ENCODE data around the gene ATG101.

The ATG101 gene

GRCh38 chr12:52032446-52032803 is 37.4 kb upstream of the ATG101 start:
- TF ChIP-seq CTCF (IDR thresholded peaks at IDR 0.05) = no peak
- peak; percentile 91 to 93 for DNase-seq
- no peaks in the 10 kb centered on the region for H3K27me3 ChIP-seq
- peaks cover 0 to 37% (median 29%) of the 10 kb centered on the region in 4 donors for H3K4me1 ChIP-seq
- H3K9me3 ChIP-seq = no peaks in the 10 kb centered on the region
- no peaks in the 10 kb centered on the region for H3K36me3 ChIP-seq
- peak overlapping the region; percentile 79 to 83 for H3K27ac ChIP-seq
- H3K4me3 ChIP-seq = peak overlapping the region; percentile 39 to 43
- intact Hi-C loops (cut with DNase I; ENCODE audit: low total_unique reads) = no loop called here

GRCh38 chr12:52032804-52033445 is 36.9 kb upstream of the ATG101 start:
- H3K9me3 ChIP-seq = no peaks in the 10 kb centered on the region
- H3K27ac ChIP-seq = peak overlapping the region; percentile 79 to 83
- H3K4me1 ChIP-seq = peaks cover 0 to 42% (median 33%) of the 10 kb centered on the region in 4 donors
- H3K36me3 ChIP-seq = no peaks in the 10 kb centered on the region
- intact Hi-C loops (cut with DNase I; ENCODE audit: low total_unique reads) = no loop called here
- DNase-seq = peak; percentile 99
- H3K4me3 ChIP-seq = peak overlapping the region; percentile 39 to 43
- H3K27me3 ChIP-seq = no peaks in the 10 kb centered on the region
- TF ChIP-seq CTCF (IDR thresholded peaks at IDR 0.05) = no peak

DNA sequence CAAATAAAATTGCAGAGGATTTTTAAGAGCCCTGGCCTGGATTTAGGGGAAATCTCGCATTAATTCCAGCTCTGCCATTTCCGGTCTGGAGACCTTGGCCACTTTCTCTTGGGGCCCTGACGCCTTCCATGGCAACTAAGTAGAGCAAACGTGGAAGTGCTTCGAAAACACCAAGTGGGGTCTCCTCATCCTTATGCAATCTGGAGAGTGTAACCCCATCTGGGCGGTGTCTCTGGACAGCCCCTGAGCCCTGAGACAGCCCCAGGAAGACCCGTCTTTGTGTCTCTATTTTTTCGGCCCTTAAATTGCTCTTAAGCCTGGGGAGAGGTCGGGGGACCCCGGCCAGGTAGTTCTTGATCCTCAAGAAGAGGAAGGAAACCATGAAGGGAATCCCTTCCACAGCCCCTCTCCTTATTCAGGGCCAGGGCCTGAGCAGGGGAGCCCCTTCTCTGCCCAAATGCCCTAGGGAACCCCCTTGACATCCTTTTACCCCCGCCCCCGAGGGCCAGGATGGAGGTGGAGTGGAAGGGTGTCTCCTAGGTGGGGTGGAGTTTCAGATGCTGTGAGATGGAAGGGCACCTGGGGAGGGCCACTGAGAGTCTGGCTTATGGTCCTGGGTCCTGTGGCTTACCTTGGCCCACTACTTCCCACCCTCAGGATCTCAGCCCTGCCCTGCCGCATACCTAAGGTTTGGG is 36.2 kb upstream of the ATG101 start:
- intact Hi-C loops (cut with DNase I; ENCODE audit: low total_unique reads) = no loop called here
- peak overlapping the region; percentile 39 to 43 for H3K4me3 ChIP-seq
- peaks cover 0 to 49% (median 39%) of the 10 kb centered on the region in 4 donors for H3K4me1 ChIP-seq
- H3K27ac ChIP-seq = peak overlapping the region; percentile 79 to 83
- DNase-seq = no peak
- H3K36me3 ChIP-seq = no peaks in the 10 kb centered on the region
- TF ChIP-seq CTCF (IDR thresholded peaks at IDR 0.05) = no peak
- no peaks in the 10 kb centered on the region for H3K9me3 ChIP-seq
- no peaks in the 10 kb centered on the region for H3K27me3 ChIP-seq

DNA sequence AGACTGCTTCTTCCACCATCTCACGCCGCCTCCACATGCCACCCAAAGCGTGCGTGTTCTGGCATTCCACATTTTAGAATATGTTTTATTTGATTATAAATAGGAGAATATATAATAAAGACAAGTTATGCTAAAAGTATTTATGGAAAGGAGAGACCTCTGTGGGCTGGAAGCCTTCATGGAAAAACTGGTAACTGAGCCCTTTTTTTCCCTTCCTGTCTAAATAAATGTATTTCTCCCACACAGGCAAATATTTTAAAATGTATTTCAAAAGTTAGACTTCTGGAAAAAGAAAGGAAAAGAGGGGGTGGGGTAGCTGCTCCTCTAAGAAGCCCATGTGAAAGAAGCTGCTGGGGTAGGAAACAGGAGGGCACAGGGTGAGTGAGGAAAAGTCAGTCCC is 34.6 kb upstream of the ATG101 start:
- intact Hi-C loops (cut with DNase I; ENCODE audit: low total_unique reads) = no loop called here
- peak overlapping the region; percentile 77 to 83 for H3K27ac ChIP-seq
- no peak for DNase-seq
- no peaks in the 10 kb centered on the region for H3K36me3 ChIP-seq
- H3K4me3 ChIP-seq = no peak overlapping the region
- H3K4me1 ChIP-seq = peaks cover 0 to 59% (median 43%) of the 10 kb centered on the region in 4 donors
- no peak for TF ChIP-seq CTCF (IDR thresholded peaks at IDR 0.05)
- H3K9me3 ChIP-seq = no peaks in the 10 kb centered on the region
- H3K27me3 ChIP-seq = no peaks in the 10 kb centered on the region

DNA sequence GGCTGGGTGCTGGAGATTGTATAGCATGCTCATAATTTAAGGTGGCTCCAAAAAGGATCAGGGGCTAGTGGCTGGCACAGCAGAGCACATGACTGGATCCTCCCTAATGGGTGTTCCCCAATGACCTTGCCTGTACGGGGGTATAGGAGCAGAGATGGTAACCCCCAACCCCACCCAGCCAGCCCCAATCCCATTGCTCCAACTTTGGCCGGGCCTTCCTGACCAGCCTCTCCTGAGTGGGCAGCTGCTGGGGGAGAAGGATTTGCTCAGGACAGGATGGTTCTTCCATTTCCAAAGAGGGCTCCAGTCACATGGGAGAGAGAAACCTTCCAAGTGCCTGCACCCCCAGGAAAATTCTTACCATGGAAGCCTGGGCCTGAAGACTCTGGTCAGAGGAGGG is 33.9 kb upstream of the ATG101 start:
- Histone ChIP-seq H3K4me3 (no peak overlapping the region), H3K36me3 (no peaks in the 10 kb centered on the region), H3K27me3 (no peaks in the 10 kb centered on the region), H3K9me3 (no peaks in the 10 kb centered on the region), H3K4me1 (peaks cover 0 to 59% (median 43%) of the 10 kb centered on the region in 4 donors), H3K27ac (peak overlapping the region; percentile 77 to 83)
- intact Hi-C loops (cut with DNase I; ENCODE audit: low total_unique reads) = no loop called here
- TF ChIP-seq CTCF (IDR thresholded peaks at IDR 0.05) = no peak
- DNase-seq = no peak
